OCI-LY7 (cell line): ENCODE data around the gene KLK12. TPM values are rescaled to one million over a fixed set of nuclear protein-coding genes. Genes with fewer than 3 reads are reported as not detected.

Experiments used
- BruUV-seq: library from RNA; stranded (reverse); fragments of 400-500 nt; replicated peaks from 2 replicates; lab custom pipeline; 2021; lab: Mats Ljungman, UMichigan
- CTCF ChIA-PET: fragments of 300-600 bp; sonication (Branson Sonifier 250); formaldehyde crosslinking; loops from one replicate; lab custom pipeline; 2022; ENCODE audit warnings: antibody characterized with exemption; ENCODE audit not compliant: unreplicated experiment; lab: Charles Lee
- POLR2A ChIA-PET: fragments of 300-600 bp; sonication (Branson Sonifier 250); formaldehyde crosslinking; loops from one replicate; lab custom pipeline; 2022; ENCODE audit warnings: antibody characterized with exemption; lab: Charles Lee
- DNase-seq: peaks from one replicate; pipeline ENCODE4 v3.0.0-alpha.2; 2015; ENCODE audit warnings: low spot score
- H2AFZ ChIP-seq: fragments of 200-600 bp; sonication (generic), shearing (Covaris generic); 2 replicates; pipeline ENCODE4 v1.6.1; 2014; ENCODE audit warnings: mild to moderate bottlenecking, antibody characterized with exemption, low read length, moderate library complexity
- H3K27ac ChIP-seq: fragments of 200-600 bp; sonication (generic); 2 replicates; pipeline ENCODE4 v1.5.1; 2014; ENCODE audit warnings: mixed run types, low read depth, mild to moderate bottlenecking, moderate library complexity, low read length, inconsistent platforms; ENCODE audit not compliant: poor library complexity, severe bottlenecking
- H3K36me3 ChIP-seq: fragments of 200-600 bp; sonication (generic); 2 replicates; pipeline ENCODE4 v1.6.1; 2014; ENCODE audit warnings: mild to moderate bottlenecking, antibody characterized with exemption, low read length, moderate library complexity, mixed read lengths; ENCODE audit not compliant: insufficient read depth
- H3K4me1 ChIP-seq: fragments of 200-600 bp; sonication (generic); 2 replicates; pipeline ENCODE4 v1.5.1; 2014; ENCODE audit warnings: mild to moderate bottlenecking, low read length; ENCODE audit not compliant: insufficient read depth, poor library complexity, severe bottlenecking
- H3K4me2 ChIP-seq: fragments of 200-600 bp; sonication (generic); 2 replicates; pipeline ENCODE4 v1.6.1; 2014; ENCODE audit warnings: mild to moderate bottlenecking, low read length
- H3K4me3 ChIP-seq: fragments of 200-600 bp; sonication (generic); 2 replicates; pipeline ENCODE4 v1.5.1; 2014; ENCODE audit warnings: mild to moderate bottlenecking, low read depth, low read length; ENCODE audit not compliant: poor library complexity, severe bottlenecking
- H3K79me2 ChIP-seq: fragments of 200-600 bp; sonication (generic); 2 replicates; pipeline ENCODE4 v1.6.1; 2016; ENCODE audit warnings: low read depth, mild to moderate bottlenecking, low read length, moderate library complexity, mixed read lengths; ENCODE audit not compliant: insufficient read depth
- H3K9me2 ChIP-seq: fragments of 200-600 bp; sonication (generic); 2 replicates; pipeline ENCODE4 v1.6.1; 2016; ENCODE audit warnings: mild to moderate bottlenecking, low read length, mixed read lengths; ENCODE audit not compliant: insufficient read depth
- H3K9me3 ChIP-seq: fragments of 200-600 bp; sonication (generic); 2 replicates; pipeline ENCODE4 v1.6.1; 2014; ENCODE audit warnings: mild to moderate bottlenecking, mixed run types, low read length, mixed read lengths
- H4K20me1 ChIP-seq: fragments of 200-600 bp; sonication (generic); 2 replicates; pipeline ENCODE4 v1.6.1; 2014; ENCODE audit warnings: mild to moderate bottlenecking, antibody characterized with exemption, low read length, moderate library complexity, mixed read lengths; ENCODE audit not compliant: insufficient read depth
- EZH2phosphoT487 ChIP-seq: fragments of 200-600 bp; sonication (generic); IDR thresholded peaks from 2 replicates; pipeline ENCODE4 v1.6.1; 2018; ENCODE audit warnings: low read depth, borderline replicate concordance, mild to moderate bottlenecking, mixed run types, antibody characterized with exemption, low read length, moderate library complexity, mixed read lengths
- intact Hi-C: fragments of 100-400 bp; cut with micrococcal nuclease; formaldehyde crosslinking; loops from one replicate; pipeline ENCODE4 v1.10.0; 2022; ENCODE audit not compliant: unreplicated experiment
- total RNA-seq, 2 experiments: library from RNA; depleted of rRNA in 1 of 2; stranded (reverse); fragments of >200 nt in 1 of 2; shearing (Covaris generic) in 1 of 2; gene quantifications; 2 replicates each; pipeline ENCODE4 v1.2.3, GENCODE V29; 2014 to 2022
- TF ChIP-seq, protein P1 (sequence below): fragments of 200-600 bp; sonication (generic); conservative IDR thresholded peaks from 2 replicates; pipeline ENCODE4 v1.5.1; 2014; ENCODE audit warnings: mild to moderate bottlenecking, antibody characterized with exemption, low read length, moderate library complexity, mixed read lengths

The KLK12 gene
- total RNA-seq, 2 experiments from 2014 or later: not detected

DNA sequence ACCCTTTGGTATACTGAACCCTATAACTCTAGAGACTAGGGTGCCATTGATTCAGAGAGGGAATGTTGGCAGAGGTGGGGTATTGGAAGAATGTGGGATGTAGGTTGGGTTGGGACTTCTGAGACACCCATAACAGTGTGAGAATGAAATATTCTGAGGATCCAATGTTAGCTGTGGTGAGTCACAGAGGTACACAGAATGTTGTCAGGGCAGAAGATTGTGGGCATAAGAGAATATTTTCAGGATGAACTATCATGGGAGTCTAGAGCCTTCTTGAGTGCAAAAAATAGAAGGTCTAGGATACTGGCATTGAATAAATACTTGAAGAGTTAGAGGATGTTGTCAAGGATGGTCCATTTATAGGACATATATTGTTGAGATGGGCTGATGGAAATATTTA is 21.1 kb upstream of the KLK12 start:
- intact Hi-C loops: no loop called here
- no peak overlapping the region for H3K27ac ChIP-seq
- DNase-seq: no peak
- H3K4me1 ChIP-seq: no peaks in the 10 kb centered on the region
- CTCF ChIA-PET: no interaction called here
- no peaks in the 10 kb centered on the region for H3K79me2 ChIP-seq
- no peak overlapping the region for H2AFZ ChIP-seq
- H3K9me3 ChIP-seq: no peaks in the 10 kb centered on the region
- no peaks in the 10 kb centered on the region for H3K9me2 ChIP-seq
- TF ChIP-seq EZH2phosphoT487: no peak
- TF ChIP-seq, protein P1, sequence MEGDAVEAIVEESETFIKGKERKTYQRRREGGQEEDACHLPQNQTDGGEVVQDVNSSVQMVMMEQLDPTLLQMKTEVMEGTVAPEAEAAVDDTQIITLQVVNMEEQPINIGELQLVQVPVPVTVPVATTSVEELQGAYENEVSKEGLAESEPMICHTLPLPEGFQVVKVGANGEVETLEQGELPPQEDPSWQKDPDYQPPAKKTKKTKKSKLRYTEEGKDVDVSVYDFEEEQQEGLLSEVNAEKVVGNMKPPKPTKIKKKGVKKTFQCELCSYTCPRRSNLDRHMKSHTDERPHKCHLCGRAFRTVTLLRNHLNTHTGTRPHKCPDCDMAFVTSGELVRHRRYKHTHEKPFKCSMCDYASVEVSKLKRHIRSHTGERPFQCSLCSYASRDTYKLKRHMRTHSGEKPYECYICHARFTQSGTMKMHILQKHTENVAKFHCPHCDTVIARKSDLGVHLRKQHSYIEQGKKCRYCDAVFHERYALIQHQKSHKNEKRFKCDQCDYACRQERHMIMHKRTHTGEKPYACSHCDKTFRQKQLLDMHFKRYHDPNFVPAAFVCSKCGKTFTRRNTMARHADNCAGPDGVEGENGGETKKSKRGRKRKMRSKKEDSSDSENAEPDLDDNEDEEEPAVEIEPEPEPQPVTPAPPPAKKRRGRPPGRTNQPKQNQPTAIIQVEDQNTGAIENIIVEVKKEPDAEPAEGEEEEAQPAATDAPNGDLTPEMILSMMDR: no peak
- H3K4me2 ChIP-seq: no peak overlapping the region
- no TSS peak for BruUV-seq
- H4K20me1 ChIP-seq: no peaks in the 10 kb centered on the region
- no peak overlapping the region for H3K4me3 ChIP-seq
- no peaks in the 10 kb centered on the region for H3K36me3 ChIP-seq
- POLR2A ChIA-PET: no interaction called here

- no peak for TF ChIP-seq EZH2phosphoT487
- TF ChIP-seq, protein P1: no peak
- Histone ChIP-seq H3K27ac (no peak overlapping the region), H3K9me3 (no peaks in the 10 kb centered on the region), H3K79me2 (no peaks in the 10 kb centered on the region), H3K4me3 (no peak overlapping the region), H3K9me2 (no peaks in the 10 kb centered on the region), H4K20me1 (no peaks in the 10 kb centered on the region), H3K36me3 (no peaks in the 10 kb centered on the region), H3K4me1 (no peaks in the 10 kb centered on the region), H3K4me2 (no peak overlapping the region), H2AFZ (no peak overlapping the region)
- intact Hi-C loops: no loop called here
- no peak for DNase-seq
- ChIA-PET CTCF (no interaction called here), POLR2A (no interaction called here)
- BruUV-seq: no TSS peak
Observed at GRCh38 chr19:51047031-51047335, 12.2 kb upstream of the KLK12 start.

GRCh38 chr19:51044327-51044726 is 9.5 kb upstream of the KLK12 start:
- CTCF ChIA-PET: no interaction called here
- no peaks in the 10 kb centered on the region for H4K20me1 ChIP-seq
- BruUV-seq: no TSS peak
- POLR2A ChIA-PET: no interaction called here
- H3K79me2 ChIP-seq: no peaks in the 10 kb centered on the region
- H3K4me1 ChIP-seq: no peaks in the 10 kb centered on the region
- no peak for DNase-seq
- H3K4me3 ChIP-seq: no peak overlapping the region
- no peaks in the 10 kb centered on the region for H3K9me3 ChIP-seq
- H3K4me2 ChIP-seq: no peak overlapping the region
- no peak for TF ChIP-seq EZH2phosphoT487
- TF ChIP-seq, protein P1: no peak
- H3K36me3 ChIP-seq: no peaks in the 10 kb centered on the region
- no peak overlapping the region for H2AFZ ChIP-seq
- H3K9me2 ChIP-seq: no peaks in the 10 kb centered on the region
- no peak overlapping the region for H3K27ac ChIP-seq
- intact Hi-C loops: no loop called here
